GM19193 (cell line): ENCODE results near the gene TCAP.

Experiments used
- POLR2A ChIP-seq: IDR thresholded peaks from 4 replicates; pipeline ENCODE4 v1.6.1; 2011; ENCODE audit not compliant: insufficient read depth, insufficient read length; ENCODE audit errors: extremely low read depth

TCAP gene

DNA sequence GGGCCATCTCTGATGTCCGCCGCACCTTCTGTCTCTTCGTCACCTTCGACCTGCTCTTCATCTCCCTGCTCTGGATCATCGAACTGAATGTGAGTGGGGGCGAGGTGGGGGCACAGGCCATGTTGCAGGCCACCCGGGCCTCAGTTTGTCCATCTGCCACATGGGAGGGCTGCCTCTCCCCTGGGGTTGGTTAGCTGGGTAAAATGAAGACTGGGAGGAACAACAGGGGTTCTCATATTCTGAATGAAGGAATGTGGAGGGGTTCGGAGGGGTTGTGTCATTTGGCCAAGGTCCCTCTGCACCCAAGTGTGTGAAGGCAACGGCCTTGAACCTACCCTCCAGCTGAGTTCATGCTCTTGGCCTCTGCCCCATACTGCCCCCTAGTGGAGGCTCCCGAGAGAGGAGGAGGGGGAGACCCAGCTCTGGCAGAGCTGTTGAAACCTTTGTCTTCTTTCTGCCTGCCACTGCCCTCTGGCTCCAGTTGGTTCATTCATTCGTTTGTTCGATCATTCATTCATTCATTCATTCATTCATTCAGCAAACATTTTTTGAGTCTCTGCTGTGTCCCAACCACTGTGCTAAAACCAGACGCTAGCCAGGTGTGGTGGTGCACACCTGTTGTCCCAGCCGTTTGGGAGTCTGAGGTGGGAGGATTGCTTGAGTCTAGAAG, 11.4 kb upstream of the TCAP start:
- no peak for TF ChIP-seq POLR2A

DNA sequence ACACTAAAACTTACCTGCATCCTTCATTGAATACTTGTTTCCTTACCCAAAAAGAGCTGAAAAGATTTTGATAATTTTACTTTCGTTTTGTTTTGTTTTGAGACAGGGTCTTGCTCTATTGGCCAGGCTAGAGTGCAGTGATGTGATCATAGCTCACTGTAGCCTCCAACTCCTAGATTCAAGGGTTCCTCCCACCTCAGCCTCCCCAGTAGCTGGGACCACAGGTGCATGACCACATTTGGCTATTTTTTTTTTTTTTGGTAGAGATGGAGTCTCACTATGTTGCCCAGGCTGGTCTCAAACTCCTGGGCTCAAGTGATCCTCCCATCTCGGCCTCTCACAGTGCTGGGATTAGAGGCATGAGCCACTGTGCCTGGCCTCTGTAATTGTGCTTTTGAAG, 10.0 kb upstream of the TCAP start:
- no peak for TF ChIP-seq POLR2A

DNA sequence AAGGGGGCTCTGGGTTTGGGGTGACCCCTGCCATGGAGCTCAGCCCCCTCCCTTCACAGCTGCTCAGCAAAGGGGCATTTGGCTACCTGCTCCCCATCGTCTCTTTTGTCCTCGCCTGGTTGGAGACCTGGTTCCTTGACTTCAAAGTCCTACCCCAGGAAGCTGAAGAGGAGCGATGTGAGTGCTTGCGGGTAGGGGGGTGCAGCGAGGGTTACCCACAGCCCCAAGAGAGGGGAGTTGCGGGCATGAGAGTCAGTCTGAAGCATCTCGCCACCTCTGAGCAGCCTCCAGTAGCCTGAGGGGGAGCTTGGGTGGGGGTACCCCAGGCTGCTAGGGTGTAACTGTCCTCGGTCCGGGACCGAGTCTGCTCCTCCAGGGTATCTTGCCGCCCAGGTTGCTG, 6.8 kb upstream of the TCAP start:
- no peak for TF ChIP-seq POLR2A

DNA sequence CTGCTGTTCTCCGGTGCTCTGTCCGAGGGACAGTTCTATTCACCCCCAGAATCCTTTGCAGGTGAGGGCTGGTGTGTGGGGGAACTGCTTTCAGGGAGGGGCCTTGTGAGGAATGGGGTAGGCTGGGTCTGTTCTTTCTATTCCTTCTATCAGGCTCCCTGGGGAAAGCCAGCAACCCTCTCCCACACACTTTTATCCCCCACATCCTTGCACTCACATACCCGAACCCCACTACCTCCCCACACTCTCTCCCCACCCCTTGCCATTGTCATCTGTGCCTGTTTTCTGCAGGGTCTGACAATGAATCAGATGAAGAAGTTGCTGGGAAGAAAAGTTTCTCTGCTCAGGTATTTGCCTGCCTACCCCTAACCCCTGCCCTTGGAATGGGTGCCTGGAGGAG, 6.4 kb upstream of the TCAP start:
- no peak for TF ChIP-seq POLR2A

DNA sequence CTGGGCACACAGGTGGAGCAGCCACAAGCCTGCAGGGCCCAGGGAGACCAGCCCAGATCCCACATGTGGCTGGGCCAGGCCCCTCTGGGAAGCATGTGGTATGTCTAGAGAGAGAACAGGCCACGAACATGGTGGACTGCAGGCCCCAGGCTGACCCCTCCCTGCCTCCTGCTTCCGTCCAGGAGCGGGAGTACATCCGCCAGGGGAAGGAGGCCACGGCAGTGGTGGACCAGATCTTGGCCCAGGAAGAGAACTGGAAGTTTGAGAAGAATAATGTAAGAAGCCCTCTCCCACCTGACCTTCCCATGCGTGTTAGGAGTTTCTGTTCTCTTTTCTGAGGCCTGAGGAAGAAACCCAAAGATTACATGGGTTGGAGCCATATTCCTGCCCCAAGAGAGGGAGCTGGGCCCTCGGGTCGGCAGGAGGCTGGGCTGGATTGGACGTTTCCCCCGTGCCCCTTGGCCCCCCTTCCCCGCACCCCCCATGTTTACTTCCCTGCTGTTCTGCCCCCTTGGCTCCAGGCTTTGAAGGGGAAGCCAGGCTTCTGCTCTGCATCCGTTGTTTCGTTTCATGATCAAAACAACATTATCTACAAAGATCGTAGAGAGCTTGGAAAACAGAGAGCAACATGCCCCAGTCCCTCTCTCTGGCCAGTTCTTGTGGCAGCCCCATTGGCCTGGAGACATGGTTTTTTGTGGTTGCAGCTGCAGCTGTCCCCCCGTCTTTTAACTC, 5.7 kb upstream of the TCAP start:
- TF ChIP-seq POLR2A, result no peak

DNA sequence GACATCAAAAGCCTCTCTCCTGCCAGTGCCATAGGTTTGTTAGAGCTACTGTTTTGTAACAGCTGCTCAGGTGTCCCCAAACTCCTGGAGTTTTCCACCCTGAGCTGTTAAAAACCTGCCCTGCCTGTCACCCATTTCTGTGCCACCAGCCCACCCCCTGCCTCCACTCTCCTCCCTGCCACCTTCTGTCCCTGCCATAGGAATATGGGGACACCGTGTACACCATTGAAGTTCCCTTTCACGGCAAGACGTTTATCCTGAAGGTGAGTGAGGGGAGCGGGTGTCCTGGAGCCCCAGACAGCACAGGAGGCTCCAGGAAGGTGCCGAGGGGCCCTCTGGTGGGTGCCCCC, 5.2 kb upstream of the TCAP start:
- TF ChIP-seq POLR2A, result no peak

DNA sequence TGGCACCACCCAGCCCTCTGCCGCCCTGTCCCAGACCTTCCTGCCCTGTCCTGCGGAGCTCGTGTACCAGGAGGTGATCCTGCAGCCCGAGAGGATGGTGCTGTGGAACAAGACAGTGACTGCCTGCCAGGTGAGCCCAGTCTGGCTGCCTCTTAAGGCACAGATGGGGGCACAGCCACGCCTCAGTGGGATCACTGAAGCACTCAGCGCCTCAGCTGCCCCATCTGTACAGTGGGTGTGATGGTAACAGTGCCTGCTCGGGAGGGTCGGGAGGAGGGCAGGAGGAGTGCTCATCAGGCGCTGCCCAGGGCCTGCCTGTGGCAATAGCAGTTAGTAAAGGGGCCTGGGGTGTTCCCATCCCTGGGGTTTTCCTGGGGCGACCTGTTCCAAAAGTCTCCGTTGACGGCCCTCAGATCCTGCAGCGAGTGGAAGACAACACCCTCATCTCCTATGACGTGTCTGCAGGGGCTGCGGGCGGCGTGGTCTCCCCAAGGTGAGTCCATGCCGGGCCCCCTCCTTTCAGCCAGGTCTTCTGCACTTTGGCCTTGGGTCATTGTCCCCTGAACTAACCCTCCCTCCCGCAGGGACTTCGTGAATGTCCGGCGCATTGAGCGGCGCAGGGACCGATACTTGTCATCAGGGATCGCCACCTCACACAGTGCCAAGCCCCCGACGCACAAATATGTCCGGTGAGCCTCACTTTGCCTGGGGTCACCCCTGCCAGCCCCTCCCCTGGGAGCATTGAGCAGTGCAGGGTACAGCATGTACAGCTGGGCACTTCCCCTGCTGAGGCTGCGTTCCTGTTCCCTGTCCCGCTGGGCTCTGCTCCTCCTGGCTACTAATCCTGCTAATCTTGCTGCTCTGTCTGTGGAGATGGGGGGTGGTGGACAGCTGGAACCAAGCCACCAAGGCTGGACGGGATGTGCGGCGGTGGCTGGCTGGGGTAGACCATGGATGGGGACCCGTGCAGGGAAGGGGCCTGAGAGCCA, 4.5 kb upstream of the TCAP start:
- TF ChIP-seq POLR2A, result no peak

DNA sequence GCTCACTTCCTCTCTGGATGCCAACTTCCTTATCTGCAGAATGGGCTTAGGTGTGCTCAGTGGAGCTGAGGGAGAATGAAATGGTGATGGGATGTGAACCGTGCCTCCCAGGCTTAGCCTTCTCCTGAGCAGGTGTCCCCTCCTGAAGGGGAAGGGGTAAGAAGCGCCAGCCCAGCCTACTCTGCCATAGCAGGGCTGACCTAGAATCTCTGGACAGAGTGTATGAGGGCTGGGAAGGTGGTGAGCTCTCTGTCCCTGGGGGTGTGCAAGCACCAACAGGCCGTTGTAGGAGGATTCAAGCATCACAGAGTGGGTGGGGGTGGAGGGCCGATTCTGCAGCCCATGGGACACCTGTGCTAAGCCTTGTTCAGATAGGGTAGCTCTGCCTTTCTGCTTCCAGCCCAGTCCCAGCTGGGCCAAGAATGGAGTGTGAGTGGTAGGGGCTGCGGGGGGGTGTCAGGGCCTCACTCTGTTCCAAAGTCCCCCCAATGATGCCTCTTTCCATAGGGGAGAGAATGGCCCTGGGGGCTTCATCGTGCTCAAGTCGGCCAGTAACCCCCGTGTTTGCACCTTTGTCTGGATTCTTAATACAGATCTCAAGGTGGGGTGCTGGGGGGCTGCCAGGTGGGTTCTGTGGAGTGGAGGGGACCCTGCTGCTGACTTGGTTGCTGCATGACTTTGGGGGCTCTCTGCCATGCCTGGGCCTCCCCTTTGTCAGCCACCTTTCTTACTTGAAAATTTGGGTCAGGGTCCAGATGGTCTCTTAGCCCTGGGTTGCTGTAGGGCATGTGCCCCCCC, 3.2 kb upstream of the TCAP start:
- TF ChIP-seq POLR2A, result no peak

DNA sequence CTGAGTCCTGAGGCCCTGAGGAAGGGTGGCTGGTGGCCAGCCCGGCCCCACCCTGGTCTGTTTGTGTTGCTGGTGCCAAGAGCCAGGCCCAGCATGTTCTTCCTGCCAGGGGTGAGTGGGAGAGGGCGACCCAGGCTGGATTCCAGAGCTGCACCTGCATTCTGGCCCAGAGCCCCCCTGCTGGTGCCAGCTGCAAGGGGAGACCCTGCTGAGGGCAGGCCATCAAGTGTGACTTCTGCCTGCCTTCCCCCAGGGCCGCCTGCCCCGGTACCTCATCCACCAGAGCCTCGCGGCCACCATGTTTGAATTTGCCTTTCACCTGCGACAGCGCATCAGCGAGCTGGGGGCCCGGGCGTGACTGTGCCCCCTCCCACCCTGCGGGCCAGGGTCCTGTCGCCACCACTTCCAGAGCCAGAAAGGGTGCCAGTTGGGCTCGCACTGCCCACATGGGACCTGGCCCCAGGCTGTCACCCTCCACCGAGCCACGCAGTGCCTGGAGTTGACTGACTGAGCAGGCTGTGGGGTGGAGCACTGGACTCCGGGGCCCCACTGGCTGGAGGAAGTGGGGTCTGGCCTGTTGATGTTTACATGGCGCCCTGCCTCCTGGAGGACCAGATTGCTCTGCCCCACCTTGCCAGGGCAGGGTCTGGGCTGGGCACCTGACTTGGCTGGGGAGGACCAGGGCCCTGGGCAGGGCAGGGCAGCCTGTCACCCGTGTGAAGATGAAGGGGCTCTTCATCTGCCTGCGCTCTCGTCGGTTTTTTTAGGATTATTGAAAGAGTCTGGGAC, 2.4 kb upstream of the TCAP start:
- TF ChIP-seq POLR2A, result no peak

DNA sequence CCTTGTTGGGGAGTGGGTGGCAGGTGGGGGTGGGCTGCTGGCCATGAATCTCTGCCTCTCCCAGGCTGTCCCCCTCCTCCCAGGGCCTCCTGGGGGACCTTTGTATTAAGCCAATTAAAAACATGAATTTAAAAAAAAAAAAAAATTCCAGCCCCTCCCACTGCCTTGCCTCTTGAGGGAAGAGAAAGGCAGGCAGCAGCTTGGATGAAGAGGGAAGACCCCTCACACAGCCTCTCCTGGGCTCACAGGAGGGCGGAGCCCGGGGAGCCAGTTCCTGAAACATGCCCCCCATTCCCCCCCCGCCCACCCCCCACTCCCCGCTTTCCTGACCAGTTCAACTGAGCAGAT, 1.8 kb upstream of the TCAP start:
- TF ChIP-seq POLR2A, result no peak

DNA sequence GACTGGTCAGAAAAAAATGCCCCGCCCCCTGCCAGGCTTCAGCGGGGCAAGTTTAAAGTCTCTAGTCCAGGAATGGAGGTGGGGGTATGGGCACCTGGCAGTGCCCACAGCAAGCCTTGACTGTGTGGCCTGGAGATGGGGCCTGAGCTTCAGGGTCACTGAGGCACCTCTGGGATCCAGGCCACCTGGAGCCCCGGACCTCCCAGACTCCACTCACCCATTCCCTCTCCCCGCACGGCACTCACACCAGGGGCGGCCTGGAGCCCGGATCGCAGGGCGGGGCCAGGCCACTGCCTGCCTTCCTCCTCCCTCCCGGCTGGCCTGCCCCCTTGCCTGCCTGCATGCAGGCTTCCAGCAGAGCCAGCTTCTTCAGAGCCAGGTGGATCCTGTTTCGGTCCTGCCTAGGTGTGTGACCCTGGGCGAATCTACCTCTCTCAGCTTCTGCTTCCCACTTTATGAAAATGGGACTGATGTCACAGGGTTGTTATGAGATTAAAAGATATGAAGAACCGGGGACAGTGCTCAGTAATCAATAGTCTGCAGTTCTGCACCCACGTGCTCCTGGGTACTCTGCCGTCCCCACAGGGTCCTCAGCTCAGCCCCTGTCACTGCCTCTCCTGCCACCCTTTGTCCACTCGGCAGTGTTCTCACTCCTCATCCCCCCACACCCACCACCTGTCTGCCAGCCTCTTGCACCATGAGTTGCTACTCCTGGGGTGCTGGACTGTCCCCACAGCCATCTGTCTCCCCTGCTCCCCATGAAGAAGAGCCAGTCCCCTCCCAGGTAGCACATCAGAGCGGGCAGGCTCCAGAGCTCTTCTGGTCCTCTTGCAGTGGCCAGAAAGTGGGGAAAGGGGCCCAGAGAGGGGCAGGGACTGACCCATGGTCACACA, 1.2 kb upstream of the TCAP start:
- no peak for TF ChIP-seq POLR2A

DNA sequence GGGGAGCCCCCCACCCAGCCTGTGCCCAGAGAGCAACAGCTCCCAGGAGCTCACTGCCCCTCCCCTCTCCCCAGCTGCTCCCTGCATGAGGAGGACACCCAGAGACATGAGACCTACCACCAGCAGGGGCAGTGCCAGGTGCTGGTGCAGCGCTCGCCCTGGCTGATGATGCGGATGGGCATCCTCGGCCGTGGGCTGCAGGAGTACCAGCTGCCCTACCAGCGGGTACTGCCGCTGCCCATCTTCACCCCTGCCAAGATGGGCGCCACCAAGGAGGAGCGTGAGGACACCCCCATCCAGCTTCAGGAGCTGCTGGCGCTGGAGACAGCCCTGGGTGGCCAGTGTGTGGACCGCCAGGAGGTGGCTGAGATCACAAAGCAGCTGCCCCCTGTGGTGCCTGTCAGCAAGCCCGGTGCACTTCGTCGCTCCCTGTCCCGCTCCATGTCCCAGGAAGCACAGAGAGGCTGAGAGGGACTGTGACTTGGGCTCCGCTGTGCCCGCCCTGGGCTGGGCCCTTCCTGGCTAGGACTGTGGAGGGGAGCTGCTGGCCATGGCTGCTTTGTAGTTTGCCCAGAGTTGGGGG, 584 bp downstream of the TCAP start:
- no peak for TF ChIP-seq POLR2A

DNA sequence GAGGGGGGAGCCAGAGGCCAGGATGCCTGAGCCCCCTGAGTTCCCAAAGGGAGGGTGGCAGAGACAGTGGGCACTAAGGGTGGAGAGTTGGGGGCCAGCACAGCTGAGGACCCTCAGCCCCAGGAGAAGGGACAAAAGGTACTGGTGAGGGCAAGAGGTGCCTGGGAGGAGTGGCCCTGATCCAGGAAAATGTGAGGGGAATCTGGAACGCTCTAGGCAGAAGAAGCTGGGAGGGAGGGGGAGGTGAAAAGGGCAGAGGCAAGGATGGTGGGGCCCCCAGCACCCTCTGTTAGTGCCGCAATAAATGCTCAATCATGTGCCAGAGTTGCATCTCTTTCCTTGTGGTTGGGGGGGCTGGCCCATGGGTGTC, 1.1 kb downstream of the TCAP start:
- TF ChIP-seq POLR2A, result no peak
